T-helper 17 cell (primary cell): ENCODE results near the gene SMARCAD1. TPM values are rescaled to one million over a fixed set of nuclear protein-coding genes. Genes with fewer than 3 reads are reported as not detected.

Source experiments
- ATAC-seq: fragments of 150-1000 bp; cut with Tn5 transposase; 2 replicates; pipeline ENCODE4 v1.10.0; 2021; ENCODE audit warnings: mild to moderate bottlenecking, moderate library complexity
- DNase-seq, 3 donors: peaks; one replicate each; pipeline versions ENCODE4 v3.0.0 to v3.0.0-alpha.2; 2020 to 2021
- H3K9me3 ChIP-seq: one replicate; pipeline ENCODE4 v1.7.0; 2013; ENCODE audit warnings: low read length, mild to moderate bottlenecking; ENCODE audit not compliant: control insufficient read depth, poor library complexity, severe bottlenecking
- H3K27ac Mint-ChIP-seq: one replicate; pipeline ENCODE4 v1.8.0; 2022; ENCODE audit warnings: mild to moderate bottlenecking, moderate library complexity, mixed read lengths
- H3K27me3 Mint-ChIP-seq: one replicate; pipeline ENCODE4 v1.8.0; 2022; ENCODE audit warnings: mixed read lengths
- H3K36me3 Mint-ChIP-seq: one replicate; pipeline ENCODE4 v1.8.0; 2022; ENCODE audit warnings: low read depth, mixed read lengths
- H3K4me1 Mint-ChIP-seq: one replicate; pipeline ENCODE4 v1.8.0; 2022; ENCODE audit warnings: mild to moderate bottlenecking, mixed read lengths
- H3K4me3 Mint-ChIP-seq: one replicate; pipeline ENCODE4 v1.8.0; 2022; ENCODE audit warnings: mild to moderate bottlenecking, moderate library complexity, mixed read lengths
- total RNA-seq, 4 donors: library from RNA in 2 of 4; stranded (reverse) in 2 of 4; gene quantifications; one replicate each; pipeline ENCODE4 v1.2.3 and lab custom pipeline; 2022 to 2026

SMARCAD1 gene
- total RNA-seq, 2 donors from 2014 or later: 12.3 to 15.9 TPM

DNA sequence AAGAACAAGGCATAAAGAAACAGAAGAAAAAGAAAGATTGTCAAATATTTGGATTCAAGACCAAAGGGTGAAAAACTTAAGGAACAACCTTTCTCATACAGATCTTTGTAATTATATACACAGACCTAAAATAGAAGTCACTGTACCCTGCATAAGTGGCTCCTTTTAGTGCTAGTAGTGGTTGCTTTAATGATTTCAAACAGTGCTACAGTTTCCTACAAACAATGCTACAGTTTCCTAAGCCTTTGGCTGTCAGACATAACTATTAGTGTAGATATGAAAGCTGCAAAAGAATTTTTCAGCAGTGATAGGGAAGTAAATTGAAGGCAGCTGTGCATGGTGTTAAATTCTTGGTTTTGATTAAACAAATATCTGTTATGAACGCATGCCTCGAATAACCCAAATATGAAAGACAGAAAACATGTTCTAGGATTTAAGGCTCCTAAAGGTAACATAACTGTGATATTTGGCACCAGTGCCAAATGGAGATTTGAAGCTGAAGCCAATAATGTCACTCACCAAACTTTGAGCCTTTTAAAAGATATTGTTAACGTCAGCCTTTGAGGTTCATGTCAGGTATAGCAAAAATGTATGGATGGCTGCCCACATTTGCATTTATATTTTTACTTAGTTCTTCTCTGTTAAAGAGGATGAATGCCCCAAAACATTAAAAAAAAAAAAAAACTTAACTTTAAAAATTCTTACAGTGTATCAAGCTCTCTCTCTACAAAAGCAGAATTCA lies 36.6 kb downstream of the SMARCAD1 start:
- Mint-ChIP-seq H3K36me3 (peaks cover 11% of the 10 kb centered on the region), H3K4me1 (peaks cover 8% of the 10 kb centered on the region), H3K27ac (no peak overlapping the region), H3K27me3 (no peaks in the 10 kb centered on the region), H3K4me3 (no peak overlapping the region)
- no peaks in the 10 kb centered on the region for H3K9me3 ChIP-seq
- ATAC-seq (no peak), DNase-seq (no peak)

DNA sequence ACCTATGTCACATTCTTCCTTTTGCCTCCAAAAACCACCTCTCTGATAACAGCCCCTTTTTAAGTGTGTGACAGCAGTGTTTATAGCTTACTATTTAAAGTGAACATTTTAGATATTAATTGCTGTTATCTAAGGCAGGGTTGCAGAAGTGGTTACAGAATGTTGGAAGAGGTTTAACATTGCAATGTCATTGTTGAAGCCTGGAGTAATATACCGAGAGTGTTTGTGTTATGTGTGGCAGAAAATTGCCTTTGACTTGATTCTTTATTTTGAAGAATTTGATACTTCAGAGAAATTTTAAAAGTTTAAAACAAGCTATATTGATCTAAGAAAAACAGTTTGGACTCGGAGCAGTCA lies 37.1 kb downstream of the SMARCAD1 start:
- H3K36me3 Mint-ChIP-seq: peaks cover 11% of the 10 kb centered on the region
- H3K27me3 Mint-ChIP-seq: no peaks in the 10 kb centered on the region
- H3K4me3 Mint-ChIP-seq: no peak overlapping the region
- DNase-seq (no peak), ATAC-seq (no peak)
- H3K27ac Mint-ChIP-seq: no peak overlapping the region
- no peaks in the 10 kb centered on the region for H3K9me3 ChIP-seq
- H3K4me1 Mint-ChIP-seq: peaks cover 8% of the 10 kb centered on the region

DNA sequence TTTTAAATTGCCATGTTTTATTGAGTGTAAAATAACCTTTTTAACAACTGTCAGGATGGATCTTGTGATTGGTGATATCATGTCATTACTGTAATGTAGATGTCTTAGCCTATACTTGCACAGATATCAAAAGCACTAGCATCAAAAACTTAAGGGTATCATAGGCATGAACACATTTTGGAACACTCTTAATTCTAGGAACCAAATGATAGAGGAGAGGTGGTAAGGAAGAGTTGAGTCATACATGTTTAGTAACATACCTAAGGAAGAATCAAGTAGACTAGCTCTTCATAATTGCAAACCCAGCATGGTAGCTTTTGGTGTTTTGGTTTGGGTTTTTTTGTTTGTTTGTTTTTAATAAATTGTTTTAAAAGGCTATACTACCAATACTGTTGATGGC lies 43.4 kb downstream of the SMARCAD1 start:
- no peak for DNase-seq
- no peak for ATAC-seq
- peaks cover 2% of the 10 kb centered on the region for H3K4me1 Mint-ChIP-seq
- no peak overlapping the region for H3K27ac Mint-ChIP-seq
- peaks cover 6% of the 10 kb centered on the region for H3K36me3 Mint-ChIP-seq
- H3K9me3 ChIP-seq: no peaks in the 10 kb centered on the region
- no peaks in the 10 kb centered on the region for H3K27me3 Mint-ChIP-seq
- H3K4me3 Mint-ChIP-seq: no peak overlapping the region

DNA sequence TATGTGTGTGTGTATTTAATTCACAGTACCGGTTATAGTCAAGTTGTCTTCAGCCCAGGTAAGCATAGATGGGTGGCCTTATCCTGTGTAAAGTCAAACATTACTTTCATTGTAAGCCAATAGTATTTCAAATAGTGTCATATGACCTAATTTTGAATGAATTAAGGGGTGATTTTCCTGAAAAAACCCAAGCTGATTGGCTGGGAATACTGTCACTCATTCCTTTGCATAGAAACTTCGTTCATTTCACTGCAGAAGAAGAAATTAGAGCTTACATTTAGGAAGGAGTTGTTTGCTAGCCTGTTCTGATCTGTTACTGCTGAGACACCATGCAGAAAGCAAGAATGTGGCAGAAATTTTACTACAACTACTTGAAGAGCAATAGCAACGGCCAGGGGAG lies 45.4 kb downstream of the SMARCAD1 start:
- H3K9me3 ChIP-seq: no peaks in the 10 kb centered on the region
- Mint-ChIP-seq H3K27me3 (no peaks in the 10 kb centered on the region), H3K27ac (no peak overlapping the region), H3K4me3 (no peak overlapping the region), H3K36me3 (peaks cover 6% of the 10 kb centered on the region), H3K4me1 (peaks cover 3% of the 10 kb centered on the region)
- ATAC-seq (no peak), DNase-seq (no peak)

DNA sequence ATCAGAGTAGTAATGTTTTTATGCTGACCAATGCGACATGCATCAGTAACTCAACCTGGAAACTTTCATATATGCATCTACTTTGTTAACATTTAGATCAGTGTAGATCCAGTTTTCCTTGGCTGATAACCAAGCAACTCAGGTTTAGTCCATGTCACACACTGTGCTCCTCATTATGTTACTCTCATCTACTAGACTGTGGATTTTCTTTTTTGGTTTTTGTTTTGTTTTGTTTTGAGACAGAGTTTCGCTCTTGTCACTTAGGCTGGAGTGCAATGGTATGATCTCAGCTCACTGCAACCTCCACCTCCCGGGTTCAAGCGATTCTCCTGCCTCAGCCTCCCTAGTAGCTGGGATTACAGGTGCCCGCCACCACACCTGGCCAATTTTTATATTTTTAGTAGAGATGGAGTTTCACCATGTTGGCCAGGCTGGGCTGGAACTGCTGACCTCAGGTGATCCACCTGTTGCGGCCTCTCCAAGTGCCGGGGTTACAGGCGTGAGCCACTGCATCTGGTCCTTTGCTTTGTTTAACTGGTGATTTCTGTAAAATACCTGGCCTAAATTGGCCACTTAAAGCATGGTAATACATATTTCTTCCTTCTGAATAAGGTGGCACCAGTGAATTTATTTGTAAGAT lies 48.6 kb downstream of the SMARCAD1 start:
- ATAC-seq (no peak), DNase-seq (no peak)

DNA sequence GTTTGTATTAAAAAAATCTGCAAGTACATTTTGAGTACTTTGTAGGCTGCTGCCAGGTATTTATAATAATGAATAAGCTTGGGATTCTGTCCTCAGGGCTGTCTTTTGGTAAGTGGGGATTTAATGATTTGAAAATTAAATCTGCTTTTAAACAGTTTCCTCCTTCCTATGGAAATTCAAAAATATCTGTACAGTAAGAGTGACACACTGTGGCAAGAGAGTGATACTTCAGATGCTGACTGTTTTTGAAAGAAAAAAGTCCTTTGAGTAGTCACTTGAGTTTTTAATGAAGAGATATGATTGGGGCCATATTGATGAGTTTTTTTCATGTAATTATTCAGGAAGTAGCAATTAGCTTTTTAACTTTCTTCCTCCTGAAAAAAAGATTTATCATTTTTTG lies 49.2 kb downstream of the SMARCAD1 start:
- H3K27me3 Mint-ChIP-seq: no peaks in the 10 kb centered on the region
- ATAC-seq (no peak), DNase-seq (no peak)
- no peak overlapping the region for H3K27ac Mint-ChIP-seq
- no peaks in the 10 kb centered on the region for H3K9me3 ChIP-seq
- no peak overlapping the region for H3K4me3 Mint-ChIP-seq
- peaks cover 4% of the 10 kb centered on the region for H3K4me1 Mint-ChIP-seq
- H3K36me3 Mint-ChIP-seq: peaks cover 3% of the 10 kb centered on the region

More for the DNA sequence above, 48.6 kb downstream of the SMARCAD1 start:
- H3K9me3 ChIP-seq: no peaks in the 10 kb centered on the region
- H3K4me1 Mint-ChIP-seq: peaks cover 4% of the 10 kb centered on the region
- no peak overlapping the region for H3K27ac Mint-ChIP-seq
- H3K4me3 Mint-ChIP-seq: no peak overlapping the region
- H3K27me3 Mint-ChIP-seq: no peaks in the 10 kb centered on the region
- H3K36me3 Mint-ChIP-seq: peaks cover 2% of the 10 kb centered on the region

DNA sequence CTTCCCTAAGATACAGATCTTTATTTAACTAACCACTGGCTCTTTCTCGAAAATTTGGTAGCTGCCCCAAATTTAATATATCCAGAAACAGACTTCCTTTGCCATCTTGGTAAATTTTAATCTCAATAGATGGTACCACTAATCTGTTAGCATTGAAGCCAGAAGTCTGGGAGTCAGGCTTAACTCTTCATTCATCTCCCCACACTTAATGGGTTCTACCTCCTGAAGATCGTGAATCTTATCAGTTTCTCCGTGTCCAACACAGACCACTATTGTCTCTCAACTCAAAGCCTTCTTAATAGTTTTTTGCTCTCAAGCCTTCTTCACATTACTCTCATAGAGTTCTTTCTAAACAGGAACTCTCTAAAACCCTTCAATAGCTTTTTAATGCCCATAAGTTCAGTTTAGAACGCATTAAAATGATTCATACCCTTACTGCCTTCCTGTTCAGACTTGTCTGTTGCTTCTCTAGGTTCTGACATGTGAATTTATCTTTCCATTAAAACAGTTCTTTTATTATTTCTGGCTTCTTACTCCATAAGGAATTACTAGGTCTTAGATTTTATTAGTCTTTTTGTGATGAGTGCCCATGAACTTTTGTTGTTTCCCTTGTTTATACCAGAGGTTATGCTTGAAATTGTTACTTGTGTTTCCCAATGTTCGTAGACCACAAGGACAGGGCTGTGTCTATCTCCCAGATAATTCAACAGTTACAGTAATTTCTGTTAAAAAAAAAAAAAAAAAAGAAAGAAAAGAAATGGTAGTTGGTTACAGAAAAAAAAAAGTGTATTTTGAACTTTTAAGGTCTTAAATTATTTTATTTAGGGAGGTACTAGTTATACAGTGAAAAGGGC lies 54.7 kb downstream of the SMARCAD1 start:
- Mint-ChIP-seq H3K4me3 (no peak overlapping the region), H3K4me1 (peaks cover 4% of the 10 kb centered on the region), H3K36me3 (peaks cover 7% of the 10 kb centered on the region), H3K27ac (no peak overlapping the region), H3K27me3 (no peaks in the 10 kb centered on the region)
- ATAC-seq: no peak
- no peak for DNase-seq
- no peaks in the 10 kb centered on the region for H3K9me3 ChIP-seq

DNA sequence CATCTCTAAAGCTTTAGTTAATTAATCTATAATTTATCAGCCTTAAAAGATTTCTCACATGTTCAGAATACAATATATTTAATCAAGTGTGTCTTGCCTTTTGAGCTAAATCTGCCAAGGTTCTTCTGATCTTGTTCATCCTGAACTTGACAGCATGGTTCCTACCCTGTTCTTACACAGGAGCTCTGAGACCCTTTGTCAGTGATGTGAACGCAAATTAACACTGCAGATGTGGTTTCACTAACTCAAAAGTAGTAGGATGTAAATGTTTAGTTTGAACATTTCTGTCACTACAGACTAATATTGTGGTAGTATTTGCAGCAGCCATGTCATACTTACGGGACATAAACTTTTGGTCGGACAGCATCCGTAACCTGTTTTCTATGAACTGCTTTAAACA lies 59.4 kb downstream of the SMARCAD1 start:
- Mint-ChIP-seq H3K4me1 (no peaks in the 10 kb centered on the region), H3K27me3 (no peaks in the 10 kb centered on the region), H3K36me3 (peaks cover 2% of the 10 kb centered on the region), H3K4me3 (no peak overlapping the region), H3K27ac (peak overlapping the region; percentile 19)
- H3K9me3 ChIP-seq: no peaks in the 10 kb centered on the region
- DNase-seq: no peak
- ATAC-seq: no peak

DNA sequence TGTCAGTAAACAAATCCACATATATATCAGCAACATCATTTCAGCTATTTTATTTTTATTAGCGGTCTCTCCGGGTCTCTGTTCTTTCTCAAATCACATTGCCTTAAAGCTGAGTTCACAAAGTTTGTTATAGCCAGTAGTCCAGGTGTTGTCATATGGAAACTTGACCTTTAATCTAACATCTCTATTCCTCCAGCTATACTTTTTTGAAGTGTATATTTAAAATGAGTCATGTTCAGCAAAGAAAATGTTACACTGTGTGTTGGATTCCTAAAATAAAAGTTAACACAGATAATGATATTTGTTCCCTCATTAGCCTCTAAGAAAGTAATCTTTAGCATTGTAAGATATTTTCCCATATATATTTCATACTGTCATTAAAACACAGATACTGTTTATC lies 63.6 kb downstream of the SMARCAD1 start:
- H3K4me3 Mint-ChIP-seq: no peak overlapping the region
- DNase-seq (no peak), ATAC-seq (no peak)
- H3K36me3 Mint-ChIP-seq: peaks cover 2% of the 10 kb centered on the region
- no peaks in the 10 kb centered on the region for H3K9me3 ChIP-seq
- H3K27me3 Mint-ChIP-seq: no peaks in the 10 kb centered on the region
- H3K4me1 Mint-ChIP-seq: no peaks in the 10 kb centered on the region
- H3K27ac Mint-ChIP-seq: no peak overlapping the region

DNA sequence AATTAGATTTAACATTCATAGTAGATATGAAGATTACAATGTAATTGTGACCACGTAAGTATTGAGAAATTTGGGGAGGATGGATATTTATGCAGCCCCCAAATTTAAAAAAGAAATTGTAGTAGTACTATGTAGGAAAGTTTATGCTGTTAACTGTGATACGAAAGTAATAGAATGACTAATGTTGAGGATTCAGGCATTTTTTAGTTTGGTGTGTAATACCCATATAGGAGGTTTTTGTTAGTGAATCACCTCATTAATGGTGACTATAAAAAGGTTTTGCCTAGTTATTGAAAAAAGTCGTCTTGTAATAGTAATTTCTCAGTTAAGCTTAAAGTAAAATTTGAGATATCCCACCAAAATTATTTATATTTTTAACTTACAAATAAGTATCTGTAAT lies 67.2 kb downstream of the SMARCAD1 start:
- Mint-ChIP-seq H3K4me3 (no peak overlapping the region), H3K27ac (no peak overlapping the region), H3K4me1 (no peaks in the 10 kb centered on the region), H3K36me3 (peaks cover 7% of the 10 kb centered on the region), H3K27me3 (no peaks in the 10 kb centered on the region)
- H3K9me3 ChIP-seq: no peaks in the 10 kb centered on the region
- ATAC-seq (no peak), DNase-seq (no peak)

DNA sequence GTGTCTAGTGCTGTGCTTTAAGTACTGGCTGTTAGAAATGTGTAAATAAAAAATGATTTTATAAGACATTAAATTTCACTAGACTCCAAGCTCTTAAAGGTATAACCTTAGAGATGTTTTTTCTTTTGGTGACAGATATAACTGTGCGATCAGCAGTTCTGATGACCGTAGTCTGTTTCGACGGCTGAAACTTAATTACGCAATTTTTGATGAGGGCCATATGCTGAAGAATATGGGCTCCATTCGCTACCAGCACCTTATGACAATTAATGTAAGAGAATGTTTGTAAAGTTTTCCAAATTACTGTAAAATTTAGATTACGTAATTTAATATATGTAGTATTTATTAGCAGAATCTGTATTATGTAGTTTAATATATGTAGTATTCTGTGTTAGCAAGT lies 68.5 kb downstream of the SMARCAD1 start:
- Mint-ChIP-seq H3K36me3 (peaks cover 7% of the 10 kb centered on the region), H3K27me3 (no peaks in the 10 kb centered on the region), H3K27ac (no peak overlapping the region), H3K4me1 (no peaks in the 10 kb centered on the region), H3K4me3 (no peak overlapping the region)
- ATAC-seq (no peak), DNase-seq (no peak)
- H3K9me3 ChIP-seq: no peaks in the 10 kb centered on the region

DNA sequence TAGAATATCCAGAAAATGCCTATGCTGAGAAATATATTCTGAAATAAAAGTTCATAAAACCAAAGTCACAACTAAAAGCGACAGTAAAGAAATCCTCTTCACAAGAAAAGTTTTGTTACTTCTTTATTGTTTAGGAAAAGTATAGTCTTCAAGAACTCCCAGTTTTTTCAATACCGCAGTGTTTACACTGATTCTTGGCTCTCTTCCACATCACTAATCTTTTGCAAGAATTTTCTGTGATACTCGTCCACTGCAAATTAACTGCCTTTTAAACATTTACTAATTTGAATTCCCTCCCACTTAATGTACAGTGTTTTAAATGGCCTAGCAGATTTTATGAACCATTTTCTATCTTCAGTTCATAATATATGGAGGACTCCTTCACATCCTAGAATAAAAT lies 69.9 kb downstream of the SMARCAD1 start:
- Mint-ChIP-seq H3K27ac (no peak overlapping the region), H3K4me1 (no peaks in the 10 kb centered on the region), H3K4me3 (no peak overlapping the region), H3K27me3 (no peaks in the 10 kb centered on the region), H3K36me3 (peaks cover 7% of the 10 kb centered on the region)
- DNase-seq: no peak
- no peak for ATAC-seq
- no peaks in the 10 kb centered on the region for H3K9me3 ChIP-seq

DNA sequence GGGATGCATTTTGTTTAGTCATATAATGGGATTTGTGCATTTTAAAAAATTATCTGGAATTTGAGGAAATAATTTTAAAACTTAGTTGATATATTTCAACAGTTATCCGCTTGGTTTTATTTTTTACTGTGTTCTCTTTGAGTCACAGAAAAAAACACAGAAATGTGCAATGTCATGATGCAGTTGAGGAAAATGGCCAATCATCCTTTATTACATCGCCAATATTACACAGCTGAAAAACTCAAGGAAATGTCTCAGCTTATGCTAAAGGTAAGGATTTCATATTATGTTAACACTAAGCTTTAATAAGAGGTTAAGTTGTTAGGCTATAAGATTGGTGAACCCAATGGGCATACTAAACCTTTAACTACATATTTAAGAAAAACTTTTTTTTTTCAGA lies 71.1 kb downstream of the SMARCAD1 start:
- no peaks in the 10 kb centered on the region for H3K9me3 ChIP-seq
- Mint-ChIP-seq H3K27me3 (no peaks in the 10 kb centered on the region), H3K36me3 (peaks cover 5% of the 10 kb centered on the region), H3K4me1 (no peaks in the 10 kb centered on the region), H3K4me3 (no peak overlapping the region), H3K27ac (peak overlapping the region; percentile 8)
- DNase-seq (no peak), ATAC-seq (no peak)
